ENCODE data around the gene FMNL2. TPM values are rescaled to one million over a fixed set of nuclear protein-coding genes. Genes with fewer than 3 reads are reported as not detected.
"Not testable (repeated sequence)": the region's sequence is repeated elsewhere in the genome, so short reads cannot be mapped to it uniquely, and the experiment has no call there.

FMNL2 gene
- total RNA-seq, 1 donor, result 24.2 TPM

DNA sequence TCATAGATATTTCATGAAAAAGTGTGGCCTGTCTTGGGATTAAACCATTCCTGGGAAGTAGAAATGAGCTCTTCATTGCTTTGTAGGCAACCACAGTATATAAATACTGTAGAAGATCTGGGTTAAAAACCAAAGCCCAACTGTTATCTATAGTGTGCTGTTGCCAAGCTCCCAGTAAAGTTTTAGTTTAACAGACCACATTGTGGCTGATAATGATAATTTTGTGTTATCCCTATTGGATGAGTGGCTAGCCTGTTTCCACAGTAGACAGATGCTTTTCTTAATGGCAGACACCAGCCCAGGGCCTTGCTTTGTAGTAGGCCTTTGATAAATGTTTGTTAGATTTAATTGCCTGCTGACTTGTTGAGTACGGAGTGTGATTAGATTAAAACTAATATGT, 52.1 kb downstream of the FMNL2 start:
- TF ChIP-seq, protein P1, sequence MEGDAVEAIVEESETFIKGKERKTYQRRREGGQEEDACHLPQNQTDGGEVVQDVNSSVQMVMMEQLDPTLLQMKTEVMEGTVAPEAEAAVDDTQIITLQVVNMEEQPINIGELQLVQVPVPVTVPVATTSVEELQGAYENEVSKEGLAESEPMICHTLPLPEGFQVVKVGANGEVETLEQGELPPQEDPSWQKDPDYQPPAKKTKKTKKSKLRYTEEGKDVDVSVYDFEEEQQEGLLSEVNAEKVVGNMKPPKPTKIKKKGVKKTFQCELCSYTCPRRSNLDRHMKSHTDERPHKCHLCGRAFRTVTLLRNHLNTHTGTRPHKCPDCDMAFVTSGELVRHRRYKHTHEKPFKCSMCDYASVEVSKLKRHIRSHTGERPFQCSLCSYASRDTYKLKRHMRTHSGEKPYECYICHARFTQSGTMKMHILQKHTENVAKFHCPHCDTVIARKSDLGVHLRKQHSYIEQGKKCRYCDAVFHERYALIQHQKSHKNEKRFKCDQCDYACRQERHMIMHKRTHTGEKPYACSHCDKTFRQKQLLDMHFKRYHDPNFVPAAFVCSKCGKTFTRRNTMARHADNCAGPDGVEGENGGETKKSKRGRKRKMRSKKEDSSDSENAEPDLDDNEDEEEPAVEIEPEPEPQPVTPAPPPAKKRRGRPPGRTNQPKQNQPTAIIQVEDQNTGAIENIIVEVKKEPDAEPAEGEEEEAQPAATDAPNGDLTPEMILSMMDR (IDR thresholded peaks at IDR 0.05; ENCODE audit: extremely low read depth, low read depth, low read length), result no peak
- DNase-seq (ENCODE audit: insufficient read length, low spot score, missing footprints), result no peak
- peaks cover 48% of the 10 kb centered on the region for H3K79me2 ChIP-seq (ENCODE audit: insufficient read depth, low read length)

DNA sequence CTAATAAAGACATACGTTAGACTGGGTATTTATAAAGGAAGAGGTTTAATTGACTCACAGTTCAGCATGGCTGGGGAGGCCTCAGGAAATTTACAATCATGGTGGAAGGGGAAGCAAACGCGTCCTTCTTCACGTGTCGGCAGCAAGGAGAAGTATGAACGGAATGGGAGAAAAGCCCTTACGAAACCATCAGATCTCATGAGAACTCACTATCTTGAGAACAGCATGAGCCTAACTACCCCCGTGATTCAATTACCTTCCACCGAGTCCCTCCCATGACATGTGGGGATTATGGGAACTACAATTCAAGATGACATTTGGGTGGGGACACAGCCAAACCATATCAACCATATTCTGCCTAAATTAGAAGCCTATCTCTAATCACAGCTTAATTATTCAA, 53.3 kb downstream of the FMNL2 start:
- not testable (repeated sequence) for H4K20me1 ChIP-seq (ENCODE audit: insufficient read depth, low read length); H3K4me3 ChIP-seq (ENCODE audit: insufficient read depth, low read length); H3K4me2 ChIP-seq (ENCODE audit: insufficient read depth, low read length); H3K27ac ChIP-seq (ENCODE audit: low read depth, low read length); H2AFZ ChIP-seq (ENCODE audit: low read length); H3K9me3 ChIP-seq (ENCODE audit: low read depth, low read length); DNase-seq (ENCODE audit: insufficient read length, low spot score, missing footprints); H3K27me3 ChIP-seq (ENCODE audit: insufficient read depth, low read length); H3K4me1 ChIP-seq (ENCODE audit: insufficient read depth, low read length); H3K36me3 ChIP-seq (ENCODE audit: insufficient read depth, low read length)
- H3K79me2 ChIP-seq (ENCODE audit: insufficient read depth, low read length), result peaks cover 52% of the 10 kb centered on the region

More for the DNA sequence above, 52.1 kb downstream of the FMNL2 start:
- Histone ChIP-seq H3K27ac (ENCODE audit: low read depth, low read length) (no peak overlapping the region), H2AFZ (ENCODE audit: low read length) (no peak overlapping the region), H3K9me3 (ENCODE audit: low read depth, low read length) (no peaks in the 10 kb centered on the region), H3K4me1 (ENCODE audit: insufficient read depth, low read length) (no peaks in the 10 kb centered on the region), H3K27me3 (ENCODE audit: insufficient read depth, low read length) (no peaks in the 10 kb centered on the region), H3K4me2 (ENCODE audit: insufficient read depth, low read length) (no peak overlapping the region), H4K20me1 (ENCODE audit: insufficient read depth, low read length) (no peaks in the 10 kb centered on the region), H3K36me3 (ENCODE audit: insufficient read depth, low read length) (no peaks in the 10 kb centered on the region), H3K4me3 (ENCODE audit: insufficient read depth, low read length) (no peak overlapping the region)

DNA sequence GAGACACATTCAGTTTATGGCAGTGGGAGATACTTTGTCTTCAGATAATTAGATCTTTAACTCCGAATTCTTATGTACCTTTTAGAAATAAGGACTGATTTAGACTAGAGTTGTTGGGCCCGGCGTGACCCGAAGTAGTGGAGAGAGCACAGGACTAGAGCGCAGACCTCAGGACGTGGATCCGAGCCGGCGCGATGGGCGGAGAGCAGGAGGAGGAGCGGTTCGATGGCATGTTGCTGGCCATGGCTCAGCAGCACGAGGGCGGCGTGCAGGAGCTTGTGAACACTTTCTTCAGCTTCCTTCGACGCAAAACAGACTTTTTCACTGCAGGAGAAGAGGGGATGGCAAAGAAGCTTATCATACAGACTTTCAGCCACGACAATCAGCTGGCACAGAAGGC, 54.5 kb downstream of the FMNL2 start:
- no peak overlapping the region for H3K4me3 ChIP-seq (ENCODE audit: insufficient read depth, low read length)
- no peaks in the 10 kb centered on the region for H3K9me3 ChIP-seq (ENCODE audit: low read depth, low read length)
- H3K36me3 ChIP-seq (ENCODE audit: insufficient read depth, low read length), result no peaks in the 10 kb centered on the region
- H4K20me1 ChIP-seq (ENCODE audit: insufficient read depth, low read length), result no peaks in the 10 kb centered on the region
- no peak overlapping the region for H2AFZ ChIP-seq (ENCODE audit: low read length)
- peaks cover 45% of the 10 kb centered on the region for H3K79me2 ChIP-seq (ENCODE audit: insufficient read depth, low read length)
- DNase-seq (ENCODE audit: insufficient read length, low spot score, missing footprints), result no peak
- H3K27me3 ChIP-seq (ENCODE audit: insufficient read depth, low read length), result no peaks in the 10 kb centered on the region
- no peaks in the 10 kb centered on the region for H3K4me1 ChIP-seq (ENCODE audit: insufficient read depth, low read length)
- H3K4me2 ChIP-seq (ENCODE audit: insufficient read depth, low read length), result no peak overlapping the region
- H3K27ac ChIP-seq (ENCODE audit: low read depth, low read length), result no peak overlapping the region
- TF ChIP-seq, protein P1 (IDR thresholded peaks at IDR 0.05; ENCODE audit: extremely low read depth, low read depth, low read length), result no peak

DNA sequence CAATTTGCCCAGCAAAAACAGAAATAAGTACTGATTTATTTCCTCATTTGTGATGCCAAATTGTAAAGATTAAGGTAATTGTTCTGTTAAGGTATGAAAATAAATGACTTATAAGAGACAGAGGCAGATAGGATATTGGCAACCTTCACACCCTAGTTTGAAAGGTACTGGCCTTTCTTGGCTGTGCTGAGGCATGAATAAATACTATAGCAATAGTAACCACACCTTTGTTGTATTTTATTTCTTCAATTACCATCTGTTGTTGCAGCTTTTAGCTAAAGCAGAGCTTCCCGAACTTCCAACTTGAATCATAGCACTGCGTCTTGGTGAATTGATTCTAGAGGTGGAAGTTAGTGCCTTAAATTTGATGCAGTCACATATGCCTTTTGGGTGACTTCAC, 55.9 kb downstream of the FMNL2 start:
- H4K20me1 ChIP-seq (ENCODE audit: insufficient read depth, low read length), result no peaks in the 10 kb centered on the region
- DNase-seq (ENCODE audit: insufficient read length, low spot score, missing footprints), result no peak
- H3K79me2 ChIP-seq (ENCODE audit: insufficient read depth, low read length), result peaks cover 35% of the 10 kb centered on the region

More for the DNA sequence above, 55.9 kb downstream of the FMNL2 start:
- Histone ChIP-seq H3K9me3 (ENCODE audit: low read depth, low read length) (no peaks in the 10 kb centered on the region), H3K4me1 (ENCODE audit: insufficient read depth, low read length) (peaks cover 7% of the 10 kb centered on the region), H2AFZ (ENCODE audit: low read length) (no peak overlapping the region), H3K36me3 (ENCODE audit: insufficient read depth, low read length) (no peaks in the 10 kb centered on the region), H3K27me3 (ENCODE audit: insufficient read depth, low read length) (no peaks in the 10 kb centered on the region), H3K27ac (ENCODE audit: low read depth, low read length) (no peak overlapping the region), H3K4me2 (ENCODE audit: insufficient read depth, low read length) (no peak overlapping the region), H3K4me3 (ENCODE audit: insufficient read depth, low read length) (no peak overlapping the region)
- TF ChIP-seq, protein P1 (IDR thresholded peaks at IDR 0.05; ENCODE audit: extremely low read depth, low read depth, low read length), result no peak

All from osteoblast (primary cell).